Astrocyte (in vitro differentiated cells and primary cell): Measurements from ENCODE around the gene ZNF346.

Experiments used
- CTCF ChIP-seq: IDR thresholded peaks from 2 replicates; pipeline ENCODE4 v1.5.1; 2011; ENCODE audit warnings: low read depth, mild to moderate bottlenecking, inconsistent platforms, low read length, moderate library complexity; ENCODE audit not compliant: insufficient read depth
- EZH2 ChIP-seq: IDR thresholded peaks from 2 replicates; pipeline ENCODE4 v1.6.1; 2012; ENCODE audit warnings: mild to moderate bottlenecking, low read length, inconsistent platforms; ENCODE audit not compliant: insufficient read depth

GRCh38 chr5:177008716-177009115 lies 13.8 kb upstream of the ZNF346 start:
- TF ChIP-seq CTCF (no peak), EZH2 (no peak)
